SK-N-MC (cell line): Measurements from ENCODE around the gene WSB2.

Source experiments
- DNase-seq: peaks from one replicate; pipeline ENCODE4 v3.0.0-alpha.2; 2011; ENCODE audit warnings: low read depth, low spot score
- H3K27ac ChIP-seq: fragments of 200-600 bp; sonication (generic); 2 replicates; pipeline ENCODE4 v1.5.1; 2016; ENCODE audit warnings: mixed run types
- H3K36me3 ChIP-seq: fragments of 200-600 bp; sonication (generic); 2 replicates; pipeline ENCODE4 v1.6.1; 2017; ENCODE audit warnings: antibody characterized with exemption, low read length, mixed read lengths; ENCODE audit not compliant: insufficient read depth
- H3K4me3 ChIP-seq: fragments of 200-600 bp; sonication (generic); 2 replicates; pipeline ENCODE4 v1.5.1; 2016
- H3K9ac ChIP-seq: fragments of 200-600 bp; sonication (generic); 2 replicates; pipeline ENCODE4 v1.8.0; 2017; ENCODE audit warnings: mixed run types, mixed read lengths; ENCODE audit not compliant: insufficient read length
- H3K9me3 ChIP-seq: fragments of 200-600 bp; sonication (generic); 2 replicates; pipeline ENCODE4 v1.6.1; 2017; ENCODE audit warnings: low read depth, mild to moderate bottlenecking, antibody characterized with exemption, low read length, moderate library complexity, mixed read lengths
- EZH2 ChIP-seq: fragments of 200-600 bp; sonication (generic); IDR thresholded peaks from one replicate; pipeline ENCODE4 v1.6.1; 2017; ENCODE audit warnings: antibody characterized with exemption
- FOXP2 ChIP-seq: optimal IDR thresholded peaks from 2 replicates; pipeline ENCODE3; 2011; ENCODE audit warnings: mild to moderate bottlenecking, moderate library complexity; ENCODE audit not compliant: insufficient read depth; ENCODE audit errors: extremely low read length, control extremely low read depth
- POLR2AphosphoS5 ChIP-seq: IDR thresholded peaks from 2 replicates; pipeline ENCODE4 v1.6.1; 2012; ENCODE audit warnings: mild to moderate bottlenecking, low read depth, low read length, borderline replicate concordance

Gene WSB2

DNA sequence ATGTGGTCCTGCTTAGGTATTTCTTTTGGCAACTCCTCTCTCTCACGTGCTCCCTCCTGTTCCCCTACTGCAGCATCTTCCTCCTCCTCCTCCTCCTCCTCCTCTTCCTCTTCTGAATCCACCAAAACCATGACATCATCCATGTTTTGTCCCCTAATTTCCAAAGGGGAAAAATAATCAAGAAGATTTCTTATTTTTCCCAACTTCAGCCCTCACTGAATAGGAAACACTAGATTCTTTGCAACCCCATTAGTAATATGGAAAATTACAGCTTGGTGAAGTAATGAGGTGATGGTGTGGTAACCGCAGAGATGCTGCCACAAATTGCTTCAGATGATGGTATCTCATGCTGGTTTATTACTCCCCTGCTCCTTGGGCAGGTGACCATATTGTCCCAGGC lies 7.5 kb upstream of the WSB2 start:
- no peaks in the 10 kb centered on the region for H3K9me3 ChIP-seq

DNA sequence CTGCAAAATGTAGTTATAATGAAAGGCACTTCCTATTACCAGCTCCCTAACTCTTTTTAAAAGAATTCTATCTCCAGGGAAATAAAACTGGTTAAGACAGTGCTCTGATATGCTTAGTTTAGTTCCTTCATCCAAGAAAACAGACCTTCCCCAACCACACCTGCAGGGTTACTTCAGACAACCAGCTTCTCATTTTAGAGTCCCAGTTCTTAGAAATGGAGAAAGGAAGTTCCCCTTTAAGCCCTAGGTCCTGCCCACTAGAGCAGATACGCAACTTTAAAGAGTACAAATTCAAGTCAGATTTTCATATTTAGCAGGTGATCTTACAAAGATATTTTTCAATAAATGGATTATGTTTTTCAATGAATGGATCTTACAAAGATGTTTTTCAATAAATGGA lies 4.4 kb upstream of the WSB2 start:
- Histone ChIP-seq H3K4me3 (no peak overlapping the region), H3K9ac (no peak overlapping the region), H3K9me3 (no peaks in the 10 kb centered on the region), H3K27ac (no peak overlapping the region), H3K36me3 (no peaks in the 10 kb centered on the region)
- DNase-seq = no peak
- no peak for TF ChIP-seq EZH2
- no peak for TF ChIP-seq POLR2AphosphoS5
- no peak for TF ChIP-seq FOXP2

More for the DNA sequence above, 7.5 kb upstream of the WSB2 start:
- H3K9ac ChIP-seq = no peak overlapping the region
- no peak overlapping the region for H3K27ac ChIP-seq
- no peak for DNase-seq
- TF ChIP-seq POLR2AphosphoS5 (no peak), EZH2 (no peak), FOXP2 (no peak)
- no peaks in the 10 kb centered on the region for H3K36me3 ChIP-seq
- H3K4me3 ChIP-seq = no peak overlapping the region

DNA sequence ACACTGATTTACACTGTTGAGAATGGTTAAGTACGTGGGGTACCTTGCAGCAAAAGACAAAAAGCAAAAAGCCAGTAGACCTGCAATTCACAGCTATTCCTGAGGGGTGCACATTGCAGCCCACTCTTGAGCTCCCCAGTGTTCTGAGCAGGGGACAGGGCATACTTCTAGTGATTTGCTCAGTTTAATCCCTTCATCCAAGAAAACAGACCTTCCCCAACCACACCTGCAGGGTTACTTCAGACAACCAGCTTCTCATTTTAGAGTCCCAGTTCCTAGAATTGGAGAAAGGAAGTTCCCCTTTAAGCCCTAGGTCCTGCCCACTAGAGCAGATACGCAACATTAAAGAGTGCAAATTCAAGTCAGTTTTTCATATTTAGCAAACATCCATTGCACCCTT lies 3.6 kb upstream of the WSB2 start:
- Histone ChIP-seq H3K9ac (no peak overlapping the region), H3K27ac (no peak overlapping the region), H3K4me3 (no peak overlapping the region), H3K36me3 (no peaks in the 10 kb centered on the region), H3K9me3 (no peaks in the 10 kb centered on the region)
- TF ChIP-seq EZH2 (no peak), FOXP2 (no peak), POLR2AphosphoS5 (no peak)
- DNase-seq = no peak

DNA sequence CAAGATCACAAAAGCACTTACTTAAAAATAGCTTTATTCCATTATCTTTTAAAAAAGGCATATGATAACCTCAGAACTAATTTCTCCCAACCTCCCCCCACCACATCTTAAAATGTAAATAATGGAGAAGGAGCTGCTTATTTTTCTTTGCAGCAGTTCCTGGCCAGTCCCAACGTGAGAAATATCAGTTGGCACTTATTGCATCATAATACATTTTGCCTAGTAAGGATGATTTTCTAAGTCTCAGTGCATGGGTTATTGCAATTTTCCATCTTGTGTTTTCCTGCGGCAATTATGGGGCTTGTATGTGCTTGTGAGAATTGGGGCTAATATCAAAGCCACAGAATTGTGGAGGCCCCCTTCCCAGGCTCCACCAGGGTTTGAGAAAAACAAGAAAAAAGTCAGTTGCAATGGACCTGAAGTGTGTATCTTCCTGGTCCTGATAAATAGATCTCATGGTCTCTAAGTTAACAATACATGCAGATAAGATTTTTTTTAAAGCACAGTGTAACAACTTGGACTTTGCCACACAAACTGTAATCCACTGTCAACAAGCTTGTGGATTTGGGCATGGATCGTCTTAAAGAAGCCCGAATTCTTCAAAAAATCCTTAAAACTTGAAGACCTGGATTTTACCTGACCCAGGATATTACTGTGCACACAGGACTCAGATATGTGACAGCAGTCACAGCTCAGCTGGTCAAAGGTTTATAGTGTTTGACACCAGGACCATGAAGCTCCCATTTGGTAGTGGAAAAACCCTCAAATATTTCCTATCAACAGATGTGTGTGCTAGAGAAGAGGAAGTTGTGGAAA lies 2.8 kb upstream of the WSB2 start:
- Histone ChIP-seq H3K9ac (peak overlapping the region; percentile 50), H3K4me3 (no peak overlapping the region), H3K36me3 (no peaks in the 10 kb centered on the region), H3K27ac (peak overlapping the region; percentile 21; the same call in 1 of the 2 replicates), H3K9me3 (no peaks in the 10 kb centered on the region)
- no peak for DNase-seq
- no peak for TF ChIP-seq FOXP2
- TF ChIP-seq EZH2 = no peak
- no peak for TF ChIP-seq POLR2AphosphoS5

DNA sequence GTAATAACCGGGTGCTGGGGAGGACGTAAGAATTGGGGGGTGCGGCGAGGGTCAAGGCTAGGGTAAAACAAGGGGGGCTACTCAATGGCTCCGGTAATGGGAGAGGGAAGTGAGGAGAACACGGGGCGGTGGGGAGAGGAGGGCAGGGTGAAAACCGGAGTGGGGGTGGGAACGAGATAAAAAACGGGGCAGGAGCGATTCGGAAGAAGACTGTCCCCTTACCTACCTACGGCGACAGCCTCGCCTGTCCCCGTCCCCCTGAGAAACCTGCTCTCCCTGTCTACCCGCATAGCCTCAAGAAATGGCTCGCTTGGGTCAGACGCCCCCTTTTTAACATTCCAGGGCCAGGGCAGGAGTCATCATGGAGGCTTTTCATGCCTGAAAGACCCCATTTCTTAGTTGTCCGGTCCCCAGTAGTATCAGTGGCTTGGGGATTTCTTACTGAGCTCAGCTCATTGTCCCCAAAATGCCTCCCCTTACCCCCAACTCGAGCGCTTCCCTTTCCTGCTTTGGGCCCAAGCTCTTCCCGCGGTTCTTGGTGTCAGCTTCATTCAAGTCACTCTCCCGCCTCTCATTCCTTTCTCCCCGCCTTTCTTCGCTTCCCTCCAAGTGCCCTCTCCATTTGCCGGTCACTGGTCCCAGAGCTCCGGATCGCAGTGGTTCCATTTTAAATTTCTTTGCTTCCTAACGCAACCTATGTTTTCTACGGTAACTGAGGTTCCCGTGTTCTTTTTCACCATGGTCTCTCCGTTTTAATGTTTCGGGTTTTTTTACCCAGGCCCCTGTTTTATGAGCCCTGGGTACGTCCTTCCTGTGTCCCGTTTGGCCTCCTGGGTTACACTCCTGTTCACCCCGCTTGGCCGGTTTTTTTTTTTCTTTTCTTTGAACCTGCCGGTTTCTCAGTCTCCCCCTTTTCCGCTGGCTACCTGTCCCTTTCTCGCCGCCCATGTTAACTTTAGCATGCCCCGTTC lies 1.2 kb upstream of the WSB2 start:
- Histone ChIP-seq H3K27ac (no peak overlapping the region), H3K9ac (no peak overlapping the region), H3K9me3 (no peaks in the 10 kb centered on the region), H3K36me3 (no peaks in the 10 kb centered on the region), H3K4me3 (peak overlapping the region; percentile 80)
- TF ChIP-seq FOXP2 = no peak
- no peak for TF ChIP-seq EZH2
- TF ChIP-seq POLR2AphosphoS5 = no peak
- DNase-seq = no peak

DNA sequence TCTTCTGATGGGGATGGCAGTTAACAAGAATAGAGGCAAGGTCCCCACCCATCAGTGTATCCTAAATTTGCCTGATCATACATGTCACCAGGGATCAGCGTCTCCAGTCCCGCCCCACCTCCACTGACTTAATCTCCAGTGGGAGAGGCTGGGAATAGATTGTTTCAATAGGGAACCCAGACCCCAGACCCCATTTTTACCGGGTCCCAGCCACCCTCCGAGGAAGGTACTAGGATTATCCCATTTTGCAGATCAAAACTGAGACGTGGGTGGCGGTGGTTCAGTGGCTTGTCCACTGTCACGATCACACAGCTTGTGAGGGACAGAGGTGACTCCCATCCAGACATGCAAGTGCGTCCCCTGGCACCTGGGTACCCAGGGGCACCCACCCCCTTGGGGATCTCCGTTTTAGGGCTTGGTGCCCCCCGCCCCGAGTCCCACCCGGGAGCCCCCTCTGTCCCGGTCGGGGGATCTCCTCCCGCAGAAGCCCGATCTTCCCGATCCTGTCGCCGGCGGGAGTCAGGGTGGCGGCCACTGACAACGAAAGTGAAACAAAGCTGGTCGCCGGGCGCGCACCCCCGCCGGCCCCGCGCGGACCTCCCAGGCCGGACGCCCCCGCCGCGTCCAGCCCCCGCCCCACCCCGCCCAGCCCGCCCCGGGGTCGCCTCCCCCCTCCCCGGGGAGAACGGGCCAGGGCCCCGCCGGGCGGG lies 523 bp downstream of the WSB2 start:
- H3K36me3 ChIP-seq = no peaks in the 10 kb centered on the region
- no peaks in the 10 kb centered on the region for H3K9me3 ChIP-seq
- peak overlapping the region; percentile 77 for H3K9ac ChIP-seq
- TF ChIP-seq POLR2AphosphoS5 (no peak), FOXP2 (no peak), EZH2 (no peak)
- peak overlapping the region; percentile 85 for H3K27ac ChIP-seq
- peak overlapping the region; percentile 87 for H3K4me3 ChIP-seq
- DNase-seq = no peak

DNA sequence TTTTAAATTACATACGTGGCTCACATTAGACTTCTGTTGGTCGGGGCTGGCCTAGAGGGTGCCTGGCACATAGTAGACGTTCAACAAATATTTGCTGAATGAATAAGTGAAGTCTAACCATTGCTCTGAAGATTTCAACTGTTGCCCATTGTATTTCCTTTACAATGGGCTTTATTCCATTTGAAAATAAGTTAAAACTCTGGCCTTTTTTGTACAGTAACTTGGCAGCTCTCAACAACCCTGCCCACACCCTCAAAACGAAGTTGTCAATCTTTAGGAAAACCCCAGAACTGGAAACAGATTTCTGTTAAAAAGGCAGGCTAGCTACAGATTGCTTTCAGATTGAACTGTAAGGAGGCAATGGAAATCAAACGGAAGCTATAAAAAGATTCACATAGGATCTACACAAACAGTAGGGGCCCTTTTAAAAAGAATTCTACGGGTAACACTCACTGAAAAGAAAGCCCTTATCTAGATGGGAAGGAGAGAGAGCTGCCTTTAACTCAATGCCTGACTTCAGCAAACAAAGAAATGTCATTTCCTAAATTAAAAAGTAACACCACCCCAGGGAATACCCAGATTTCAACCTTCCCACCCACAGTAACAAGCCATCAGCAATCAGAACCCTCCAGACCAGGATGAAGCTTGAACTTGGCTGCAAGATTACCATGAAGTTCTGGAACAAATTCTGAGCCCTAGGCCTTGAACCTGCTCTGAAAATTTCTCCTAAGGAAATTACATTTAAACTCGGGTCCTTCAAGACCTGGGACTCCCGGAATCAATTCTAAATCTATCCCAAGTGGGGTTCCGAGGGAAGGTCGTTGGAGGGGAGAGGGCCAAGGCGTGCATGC lies 1.4 kb downstream of the WSB2 start:
- DNase-seq = peak; percentile 42
- TF ChIP-seq FOXP2 = no peak
- TF ChIP-seq POLR2AphosphoS5 = no peak; the same call in 1 of the 2 replicates
- no peak for TF ChIP-seq EZH2
- Histone ChIP-seq H3K9ac (peak overlapping the region; percentile 77), H3K27ac (peak overlapping the region; percentile 85), H3K4me3 (peak overlapping the region; percentile 87), H3K36me3 (no peaks in the 10 kb centered on the region), H3K9me3 (no peaks in the 10 kb centered on the region)
